Stimulated activated CD4-positive, alpha-beta T cell treated with anti-CD3 and anti-CD28 coated beads, Interleukin-1b, Interleukin-23, amount 100 ng/mL, for 48 hours (primary cell): ENCODE measurements around the gene CEND1.

Experiments used
- DNase-seq: peaks from one replicate; pipeline ENCODE4 v3.0.0-alpha.2; 2020

Gene CEND1

DNA sequence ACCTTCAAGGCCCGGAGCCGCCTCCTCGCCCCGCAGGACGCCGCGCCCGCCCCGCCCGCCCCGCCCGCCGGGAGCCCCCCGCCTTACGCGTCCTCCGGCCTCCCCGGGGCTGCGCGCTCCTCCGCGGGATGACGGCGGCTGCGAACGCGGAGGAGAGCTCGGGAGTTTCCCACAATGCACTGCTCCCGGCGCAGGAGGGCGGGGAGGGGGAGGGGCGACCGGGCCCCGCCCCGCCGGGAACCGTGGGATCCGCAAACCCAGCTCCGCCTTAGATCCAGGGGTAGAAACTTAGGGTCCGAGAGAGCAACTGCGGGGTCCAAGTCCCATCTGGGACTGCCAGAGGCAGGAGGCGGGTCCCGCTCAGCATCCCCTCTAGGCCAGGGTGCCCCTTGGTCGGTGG, at the start of gene CEND1:
TSS of gene CEND1 (minus strand) at position 148 of the 400 bp plus-strand sequence. CDS start 1,514 bp downstream, outside the sequence.
- peak; percentile 52 for DNase-seq

GRCh38 chr11:839280-839623, 49.4 kb upstream of the CEND1 start:
- no peak for DNase-seq

DNA sequence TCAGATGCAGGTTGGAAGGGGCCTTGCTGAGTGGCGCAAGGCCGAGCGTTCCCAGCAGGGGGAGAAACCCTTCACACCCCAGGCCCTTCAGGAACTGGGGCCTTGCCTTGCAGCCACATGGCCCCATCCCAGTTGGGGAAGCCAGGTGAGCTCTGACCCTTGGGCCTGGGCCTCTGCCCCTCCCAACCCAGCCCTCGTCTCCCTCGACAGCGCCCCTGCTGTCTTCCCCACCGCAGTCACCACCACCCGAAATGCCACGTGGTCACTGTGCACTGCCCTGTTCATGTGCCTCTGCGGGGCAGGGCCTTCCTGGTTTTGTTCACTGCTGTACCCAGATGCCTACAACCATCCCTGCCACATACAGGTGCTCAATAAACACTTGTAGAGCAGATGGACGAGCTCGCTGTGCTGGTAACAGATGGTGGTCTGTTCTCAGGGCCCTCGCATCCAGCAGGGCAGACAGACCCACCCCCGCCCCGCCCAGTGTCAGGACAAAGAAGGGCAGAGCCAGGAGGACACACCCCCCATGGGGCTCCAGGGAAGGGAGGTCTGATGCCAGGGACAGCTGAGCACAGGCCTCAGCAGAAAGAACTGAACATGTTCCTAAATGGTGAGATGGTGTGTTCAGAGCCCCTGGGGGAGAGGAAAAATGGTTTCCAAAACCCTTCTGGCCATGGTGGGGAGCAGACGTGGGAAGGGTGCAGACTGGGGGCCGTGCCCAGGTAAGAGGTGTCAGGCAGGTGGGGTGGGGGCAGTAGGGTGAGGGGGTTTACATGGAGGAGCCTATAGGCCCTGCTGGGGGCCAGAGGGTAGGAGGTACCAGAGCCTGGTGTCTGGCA, 48.8 kb upstream of the CEND1 start:
- DNase-seq: no peak

DNA sequence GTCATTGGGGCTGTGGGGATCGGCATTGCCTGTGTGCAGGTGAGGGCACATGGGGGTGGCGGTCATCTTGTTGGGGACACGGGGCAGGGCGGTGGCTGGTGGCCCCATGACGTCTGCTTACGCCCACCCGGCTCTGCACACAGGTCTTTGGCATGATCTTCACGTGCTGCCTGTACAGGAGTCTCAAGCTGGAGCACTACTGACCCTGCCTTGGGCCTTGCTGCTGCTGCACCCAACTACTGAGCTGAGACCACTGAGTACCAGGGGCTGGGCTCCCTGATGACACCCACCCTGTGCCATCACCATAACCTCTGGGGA, 48.1 kb upstream of the CEND1 start:
- DNase-seq: no peak

- no peak for DNase-seq
Observed at GRCh38 chr11:837189-837989, 47.5 kb upstream of the CEND1 start.

- DNase-seq: no peak
Observed at GRCh38 chr11:836700-837099, 46.8 kb upstream of the CEND1 start.

- no peak for DNase-seq
Observed at GRCh38 chr11:836274-836673, 46.4 kb upstream of the CEND1 start.

DNA sequence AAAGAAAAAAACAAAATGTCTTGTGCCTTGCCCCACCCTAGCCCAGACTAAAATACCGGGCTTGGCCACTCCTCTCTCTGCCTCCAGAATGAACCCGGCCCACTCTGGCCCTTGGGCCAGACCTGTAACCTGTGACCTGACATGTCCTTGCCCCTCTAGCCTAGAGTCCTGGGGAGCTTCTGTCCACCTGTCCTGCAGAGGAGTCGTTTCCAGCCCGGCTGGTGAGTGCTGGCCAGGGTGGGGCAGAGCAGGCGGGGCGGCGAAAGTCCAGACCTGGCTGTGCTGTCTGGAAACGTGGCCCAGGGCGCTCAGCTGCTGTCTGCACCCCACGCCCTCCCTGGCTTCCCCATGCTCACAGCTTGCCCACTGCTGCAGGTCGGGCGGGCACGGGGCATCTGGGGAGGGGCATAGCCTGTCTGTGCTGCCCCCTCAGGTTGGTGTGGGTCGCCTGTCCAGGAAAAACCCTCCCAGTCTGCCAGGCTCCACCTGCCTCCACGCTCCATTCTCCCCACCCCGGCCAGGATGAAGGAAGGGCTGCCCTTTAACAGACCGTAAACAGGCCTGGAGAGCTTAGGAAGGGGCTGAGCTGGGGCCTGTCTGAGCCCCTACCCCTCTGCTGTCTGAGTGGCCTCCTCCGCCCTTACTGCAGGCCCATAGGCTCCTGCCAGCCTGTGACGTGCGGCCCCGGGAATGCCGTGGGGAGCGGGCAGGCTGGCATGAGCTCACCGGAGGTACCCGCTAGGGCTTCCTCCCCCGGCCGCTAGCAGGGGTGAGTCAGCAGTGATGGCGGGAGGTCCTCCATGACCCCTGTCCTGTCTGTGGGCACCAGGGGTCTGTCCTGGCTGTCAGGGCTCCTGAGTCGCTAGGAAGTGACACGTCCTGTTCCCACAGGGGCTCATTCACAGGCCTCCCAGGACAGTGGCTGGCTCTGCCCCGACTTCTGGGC, 44.8 kb upstream of the CEND1 start:
- no peak for DNase-seq

- no peak for DNase-seq
Observed at GRCh38 chr11:833849-834311, 44.0 kb upstream of the CEND1 start.

- DNase-seq: no peak
Observed at GRCh38 chr11:833114-833791, 43.4 kb upstream of the CEND1 start.

- DNase-seq: peak; percentile 43
Observed at GRCh38 chr11:832529-833113, 42.7 kb upstream of the CEND1 start, which contains the start of gene CD151. CD151 (plus strand) TSS chr11:832952; CDS start chr11:836070, 3,118 bp downstream.

DNA sequence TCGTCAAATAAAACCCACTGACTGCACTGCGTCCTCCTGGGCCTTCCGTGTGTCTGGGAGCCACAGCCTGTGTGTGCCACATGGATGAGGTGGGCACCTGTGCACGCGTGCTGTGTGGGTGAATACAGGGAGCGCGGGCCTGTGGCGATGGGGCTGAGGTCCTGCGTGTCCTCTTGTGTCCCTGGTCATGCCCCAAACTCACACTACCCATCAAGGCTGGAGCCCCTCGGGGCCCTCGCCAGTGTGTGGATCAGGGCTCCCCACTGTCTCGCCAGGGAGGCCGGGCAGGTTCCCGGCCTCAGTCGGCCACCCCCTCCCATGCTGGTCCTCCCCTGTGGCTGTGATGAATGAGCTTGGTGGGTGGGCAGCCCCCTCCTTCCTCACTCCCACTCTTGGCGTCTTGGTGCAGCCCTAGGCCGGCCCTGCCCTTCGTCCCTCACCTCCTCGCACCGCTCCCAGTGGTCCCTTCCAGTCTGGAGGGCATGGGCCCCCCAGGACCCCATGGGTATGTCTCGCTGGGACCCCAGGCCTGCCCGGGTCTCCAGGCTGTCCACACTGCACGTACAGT, 42.2 kb upstream of the CEND1 start:
- no peak for DNase-seq

- no peak for DNase-seq
Observed at GRCh38 chr11:831118-831864, 41.4 kb upstream of the CEND1 start.

DNA sequence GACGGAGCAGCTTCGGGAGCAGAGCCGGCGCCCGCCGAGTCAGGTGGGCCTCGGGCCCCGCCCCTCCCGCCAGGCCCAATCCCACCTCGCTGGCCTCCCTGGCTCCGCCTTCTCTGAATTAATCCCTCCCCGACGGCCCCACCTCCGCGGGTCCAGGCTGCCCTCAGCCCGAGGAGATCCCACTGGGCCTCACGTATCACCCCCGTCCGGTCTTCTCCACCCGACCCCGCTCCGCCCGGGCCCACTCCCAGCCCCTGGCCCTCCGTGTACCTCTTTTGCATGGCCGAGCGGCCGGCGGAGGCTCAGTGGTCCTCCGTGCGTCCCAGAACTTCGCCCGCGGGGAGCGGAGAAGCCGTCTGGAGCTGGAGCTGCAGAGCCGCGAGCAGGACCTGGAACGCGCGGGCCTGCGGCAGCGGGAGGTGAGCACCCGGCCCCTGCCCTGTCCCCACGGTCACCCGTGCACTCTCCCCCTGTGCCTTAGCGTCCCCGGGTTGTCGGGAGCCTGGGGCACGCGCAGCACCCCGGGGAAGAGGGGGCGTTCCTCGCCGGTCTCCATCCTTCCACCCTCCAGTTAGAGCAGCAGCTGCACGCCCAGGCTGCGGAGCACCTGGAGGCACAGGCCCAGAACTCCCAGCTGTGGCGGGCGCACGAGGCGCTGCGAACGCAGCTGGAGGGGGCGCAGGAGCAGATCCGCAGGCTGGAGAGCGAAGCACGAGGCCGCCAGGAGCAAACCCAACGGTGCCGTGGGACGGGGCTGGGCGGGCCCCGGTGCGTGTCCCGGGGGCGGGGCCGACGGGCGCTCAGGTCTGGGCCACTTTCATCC, 40.6 kb upstream of the CEND1 start:
- DNase-seq: peak; percentile 58

DNA sequence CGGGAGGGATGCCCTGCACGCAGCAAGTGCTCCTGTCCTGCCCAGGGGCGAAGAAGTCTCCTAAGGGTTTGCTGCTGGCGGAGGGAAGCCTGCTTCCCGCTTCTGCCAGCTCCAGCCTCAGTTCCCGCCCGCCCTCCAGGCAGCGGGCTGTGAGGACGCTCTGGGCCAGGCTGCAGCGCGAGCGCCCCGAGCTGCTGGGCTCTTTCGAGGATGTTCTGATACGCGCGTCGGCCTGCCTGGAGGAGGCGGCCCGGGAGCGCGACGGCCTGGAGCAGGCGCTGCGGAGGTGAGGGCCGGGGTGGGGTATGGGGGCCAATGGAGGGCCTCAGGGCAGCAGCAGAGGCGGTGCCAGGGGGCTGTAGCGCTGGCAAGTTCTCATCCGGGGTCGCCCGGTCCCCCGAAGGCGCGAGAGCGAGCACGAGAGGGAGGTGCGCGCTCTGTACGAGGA, 40.0 kb upstream of the CEND1 start:
- DNase-seq: no peak

GRCh38 chr11:829176-829846, 39.4 kb upstream of the CEND1 start:
- no peak for DNase-seq

- DNase-seq: no peak
Observed at GRCh38 chr11:828506-829175, 38.8 kb upstream of the CEND1 start.

- DNase-seq: no peak
Observed at GRCh38 chr11:827897-828192, 38.0 kb upstream of the CEND1 start, which contains the start of gene CRACR2B. CRACR2B (plus strand) TSS chr11:827919; CDS start chr11:828608, 689 bp downstream.
